GM23338 (cell line): ENCODE measurements around the gene PARP9. TPM values are rescaled to one million over a fixed set of nuclear protein-coding genes. Genes with fewer than 3 reads are reported as not detected.
A peak's percentile ranks its signal among the peaks of the same experiment; 100 is the strongest.

ENCODE experiments used
- ATAC-seq: fragments of 200-7000 bp; cut with Tn5 transposase; 3 replicates; pipeline ENCODE4 v1.9.1; 2020
- DNase-seq: peaks from one replicate; pipeline ENCODE4 v3.0.0-alpha.2; 2015; ENCODE audit warnings: low spot score
- H2AFZ ChIP-seq: fragments of 200-600 bp; sonication (generic); 2 replicates; pipeline ENCODE4 v1.8.0; 2016; ENCODE audit warnings: antibody characterized with exemption, mild to moderate bottlenecking, moderate library complexity
- H3F3A ChIP-seq: fragments of 200-600 bp; sonication (generic); replicated peaks from 2 replicates; pipeline ENCODE4 v1.8.0; 2017; ENCODE audit warnings: antibody characterized with exemption, mixed run types, low read depth
- H3K27ac ChIP-seq: fragments of 200-600 bp; sonication (generic); 2 replicates; pipeline ENCODE4 v1.6.1; 2016; ENCODE audit warnings: low read depth
- H3K27me3 ChIP-seq: fragments of 200-600 bp; sonication (generic); 2 replicates; pipeline ENCODE4 v1.8.0; 2016; ENCODE audit warnings: mild to moderate bottlenecking, mixed run types, moderate library complexity; ENCODE audit not compliant: insufficient read depth
- H3K36me3 ChIP-seq: fragments of 200-600 bp; sonication (generic); 2 replicates; pipeline ENCODE4 v1.8.0; 2016; ENCODE audit warnings: mild to moderate bottlenecking; ENCODE audit not compliant: insufficient read depth
- H3K4me1 ChIP-seq: fragments of 200-600 bp; sonication (generic); 2 replicates; pipeline ENCODE4 v1.8.0; 2016; ENCODE audit warnings: mild to moderate bottlenecking, moderate library complexity; ENCODE audit not compliant: insufficient read depth
- H3K4me2 ChIP-seq: fragments of 200-600 bp; sonication (generic); 2 replicates; pipeline ENCODE4 v1.7.1; 2017; ENCODE audit warnings: mixed run types
- H3K4me3 ChIP-seq: fragments of 200-600 bp; sonication (generic); 2 replicates; pipeline ENCODE4 v1.6.1; 2016; ENCODE audit warnings: mixed run types
- H3K79me2 ChIP-seq: fragments of 200-600 bp; sonication (generic); replicated peaks from 2 replicates; pipeline ENCODE4 v1.8.0; 2017; ENCODE audit warnings: mild to moderate bottlenecking; ENCODE audit not compliant: insufficient read depth
- H3K9me2 ChIP-seq: fragments of 200-600 bp; sonication (generic); 2 replicates; pipeline ENCODE4 v1.8.0; 2017; ENCODE audit not compliant: insufficient read depth
- H4K20me1 ChIP-seq: fragments of 200-600 bp; sonication (generic); replicated peaks from 2 replicates; pipeline ENCODE4 v1.8.0; 2017; ENCODE audit warnings: mild to moderate bottlenecking; ENCODE audit not compliant: insufficient read depth
- H3K27ac Mint-ChIP-seq: 2 replicates; pipeline ENCODE4 v1.8.0; 2020; ENCODE audit warnings: inconsistent platforms, mild to moderate bottlenecking, moderate library complexity, mixed read lengths
- H3K27me3 Mint-ChIP-seq: 3 replicates; pipeline ENCODE4 v1.8.0; 2022; ENCODE audit warnings: low read depth, mild to moderate bottlenecking, moderate library complexity, mixed read lengths, inconsistent platforms; ENCODE audit not compliant: insufficient read depth, poor library complexity
- H3K36me3 Mint-ChIP-seq: 3 replicates; pipeline ENCODE4 v1.8.0; 2021; ENCODE audit warnings: low read depth, mild to moderate bottlenecking, inconsistent platforms, moderate library complexity, mixed read lengths
- H3K4me1 Mint-ChIP-seq: 3 replicates; pipeline ENCODE4 v1.8.0; 2020; ENCODE audit warnings: mild to moderate bottlenecking, inconsistent platforms, mixed read lengths
- H3K4me3 Mint-ChIP-seq: 3 replicates; pipeline ENCODE4 v1.8.0; 2021; ENCODE audit warnings: moderate library complexity, mild to moderate bottlenecking, inconsistent platforms, mixed read lengths
- H3K9me3 Mint-ChIP-seq: 3 replicates; pipeline ENCODE4 v1.8.0; 2020; ENCODE audit warnings: moderate library complexity, mild to moderate bottlenecking, inconsistent platforms, mixed read lengths
- CREB1 ChIP-seq: fragments of 250-450 bp; sonication (Bioruptor Pico); IDR thresholded peaks from 2 replicates; pipeline ENCODE4 v1.5.0; 2020; ENCODE audit warnings: low read depth, mild to moderate bottlenecking, moderate library complexity
- EZH2 ChIP-seq: fragments of 200-600 bp; sonication (generic); IDR thresholded peaks from one replicate; pipeline ENCODE4 v1.8.0; 2017; ENCODE audit warnings: antibody characterized with exemption, mild to moderate bottlenecking, low read depth; ENCODE audit not compliant: unreplicated experiment
- JUNB ChIP-seq: IDR thresholded peaks from one replicate; pipeline ENCODE4 v1.6.1; 2016; ENCODE audit warnings: antibody characterized with exemption; ENCODE audit not compliant: unreplicated experiment
- NANOG ChIP-seq: IDR thresholded peaks from 2 replicates; pipeline ENCODE4 v1.6.1; 2016; ENCODE audit warnings: antibody characterized with exemption, borderline replicate concordance
- STAT1 ChIP-seq: IDR thresholded peaks from one replicate; pipeline ENCODE4 v1.6.1; 2016; ENCODE audit warnings: antibody characterized with exemption; ENCODE audit not compliant: unreplicated experiment
- ZNF114 ChIP-seq: fragments of 250-450 bp; sonication (Bioruptor Pico); IDR thresholded peaks from 2 replicates; pipeline ENCODE4 v1.5.0; 2020; ENCODE audit warnings: mild to moderate bottlenecking, moderate library complexity
- polyA plus RNA-seq: library from polyadenylated mRNA; unstranded; fragments of >200 nt; fragmentation: Nextera tagmentation; extraction: Ambion mirVana; gene quantifications from 2 replicates; pipeline ENCODE4 v1.2.1, GENCODE V29; 2016
- total RNA-seq: library from RNA; depleted of rRNA; stranded (reverse); fragments of >200 nt; shearing (Covaris generic); gene quantifications from 2 replicates; pipeline ENCODE4 v1.2.3, GENCODE V29; 2014
- TF ChIP-seq, protein P1 (sequence below): fragments of 250-450 bp; sonication (Bioruptor Pico); IDR thresholded peaks from 2 replicates; pipeline ENCODE4 v1.5.0; 2020; ENCODE audit warnings: mild to moderate bottlenecking, moderate library complexity
- TF ChIP-seq, protein P2 (sequence below), 2 experiments: fragments of 200-600 bp in 1 of 2; sonication (generic) in 1 of 2; conservative IDR thresholded peaks; 2 replicates each; pipeline versions ENCODE4 v1.5.1 to v1.6.1; 2016 to 2017; ENCODE audit warnings: antibody characterized with exemption in 2 of 2, low read depth in 2 of 2, mild to moderate bottlenecking in 2 of 2, moderate library complexity in 1 of 2
- TF ChIP-seq, protein P3 (sequence below): IDR thresholded peaks from 2 replicates; pipeline ENCODE4 v1.6.1; 2016; ENCODE audit warnings: antibody characterized with exemption

The PARP9 gene
- total and polyA plus RNA-seq, 2 experiments from 2014 or later = 1.8 to 2.2 TPM

DNA sequence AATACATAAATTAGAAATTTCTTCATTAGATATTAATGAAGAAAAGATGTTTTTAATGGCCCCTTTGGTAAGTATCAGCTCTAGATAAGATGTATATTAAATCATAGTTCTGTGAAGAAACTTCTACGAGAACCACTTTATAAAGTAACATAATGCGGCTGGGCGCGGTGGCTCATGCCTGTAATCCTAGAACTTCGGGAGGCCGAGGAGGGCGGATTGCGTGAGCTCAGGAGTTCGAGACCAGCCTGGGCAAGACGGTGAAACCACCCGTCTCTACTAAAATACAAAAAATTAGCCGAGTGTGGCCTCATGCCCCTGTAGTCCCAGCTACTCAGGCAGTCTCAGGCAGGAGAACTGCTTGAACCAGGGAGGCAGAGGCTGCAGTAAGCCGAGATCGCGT, 51.8 kb downstream of the PARP9 start (continued):
- TF ChIP-seq, protein P1, sequence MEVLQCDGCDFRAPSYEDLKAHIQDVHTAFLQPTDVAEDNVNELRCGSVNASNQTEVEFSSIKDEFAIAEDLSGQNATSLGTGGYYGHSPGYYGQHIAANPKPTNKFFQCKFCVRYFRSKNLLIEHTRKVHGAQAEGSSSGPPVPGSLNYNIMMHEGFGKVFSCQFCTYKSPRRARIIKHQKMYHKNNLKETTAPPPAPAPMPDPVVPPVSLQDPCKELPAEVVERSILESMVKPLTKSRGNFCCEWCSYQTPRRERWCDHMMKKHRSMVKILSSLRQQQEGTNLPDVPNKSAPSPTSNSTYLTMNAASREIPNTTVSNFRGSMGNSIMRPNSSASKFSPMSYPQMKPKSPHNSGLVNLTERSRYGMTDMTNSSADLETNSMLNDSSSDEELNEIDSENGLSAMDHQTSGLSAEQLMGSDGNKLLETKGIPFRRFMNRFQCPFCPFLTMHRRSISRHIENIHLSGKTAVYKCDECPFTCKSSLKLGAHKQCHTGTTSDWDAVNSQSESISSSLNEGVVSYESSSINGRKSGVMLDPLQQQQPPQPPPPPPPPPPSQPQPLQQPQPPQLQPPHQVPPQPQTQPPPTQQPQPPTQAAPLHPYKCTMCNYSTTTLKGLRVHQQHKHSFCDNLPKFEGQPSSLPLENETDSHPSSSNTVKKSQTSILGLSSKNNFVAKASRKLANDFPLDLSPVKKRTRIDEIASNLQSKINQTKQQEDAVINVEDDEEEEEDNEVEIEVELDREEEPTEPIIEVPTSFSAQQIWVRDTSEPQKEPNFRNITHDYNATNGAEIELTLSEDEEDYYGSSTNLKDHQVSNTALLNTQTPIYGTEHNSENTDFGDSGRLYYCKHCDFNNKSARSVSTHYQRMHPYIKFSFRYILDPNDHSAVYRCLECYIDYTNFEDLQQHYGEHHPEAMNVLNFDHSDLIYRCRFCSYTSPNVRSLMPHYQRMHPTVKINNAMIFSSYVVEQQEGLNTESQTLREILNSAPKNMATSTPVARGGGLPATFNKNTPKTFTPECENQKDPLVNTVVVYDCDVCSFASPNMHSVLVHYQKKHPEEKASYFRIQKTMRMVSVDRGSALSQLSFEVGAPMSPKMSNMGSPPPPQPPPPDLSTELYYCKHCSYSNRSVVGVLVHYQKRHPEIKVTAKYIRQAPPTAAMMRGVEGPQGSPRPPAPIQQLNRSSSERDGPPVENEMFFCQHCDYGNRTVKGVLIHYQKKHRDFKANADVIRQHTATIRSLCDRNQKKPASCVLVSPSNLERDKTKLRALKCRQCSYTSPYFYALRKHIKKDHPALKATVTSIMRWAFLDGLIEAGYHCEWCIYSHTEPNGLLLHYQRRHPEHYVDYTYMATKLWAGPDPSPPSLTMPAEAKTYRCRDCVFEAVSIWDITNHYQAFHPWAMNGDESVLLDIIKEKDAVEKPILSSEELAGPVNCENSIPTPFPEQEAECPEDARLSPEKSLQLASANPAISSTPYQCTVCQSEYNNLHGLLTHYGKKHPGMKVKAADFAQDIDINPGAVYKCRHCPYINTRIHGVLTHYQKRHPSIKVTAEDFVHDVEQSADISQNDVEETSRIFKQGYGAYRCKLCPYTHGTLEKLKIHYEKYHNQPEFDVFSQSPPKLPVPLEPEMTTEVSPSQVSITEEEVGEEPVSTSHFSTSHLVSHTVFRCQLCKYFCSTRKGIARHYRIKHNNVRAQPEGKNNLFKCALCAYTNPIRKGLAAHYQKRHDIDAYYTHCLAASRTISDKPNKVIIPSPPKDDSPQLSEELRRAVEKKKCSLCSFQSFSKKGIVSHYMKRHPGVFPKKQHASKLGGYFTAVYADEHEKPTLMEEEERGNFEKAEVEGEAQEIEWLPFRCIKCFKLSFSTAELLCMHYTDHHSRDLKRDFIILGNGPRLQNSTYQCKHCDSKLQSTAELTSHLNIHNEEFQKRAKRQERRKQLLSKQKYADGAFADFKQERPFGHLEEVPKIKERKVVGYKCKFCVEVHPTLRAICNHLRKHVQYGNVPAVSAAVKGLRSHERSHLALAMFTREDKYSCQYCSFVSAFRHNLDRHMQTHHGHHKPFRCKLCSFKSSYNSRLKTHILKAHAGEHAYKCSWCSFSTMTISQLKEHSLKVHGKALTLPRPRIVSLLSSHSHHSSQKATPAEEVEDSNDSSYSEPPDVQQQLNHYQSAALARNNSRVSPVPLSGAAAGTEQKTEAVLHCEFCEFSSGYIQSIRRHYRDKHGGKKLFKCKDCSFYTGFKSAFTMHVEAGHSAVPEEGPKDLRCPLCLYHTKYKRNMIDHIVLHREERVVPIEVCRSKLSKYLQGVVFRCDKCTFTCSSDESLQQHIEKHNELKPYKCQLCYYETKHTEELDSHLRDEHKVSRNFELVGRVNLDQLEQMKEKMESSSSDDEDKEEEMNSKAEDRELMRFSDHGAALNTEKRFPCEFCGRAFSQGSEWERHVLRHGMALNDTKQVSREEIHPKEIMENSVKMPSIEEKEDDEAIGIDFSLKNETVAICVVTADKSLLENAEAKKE (CRISPR knock-in tag) = no peak
- TF ChIP-seq STAT1 = no peak
- no peak for TF ChIP-seq CREB1

- Mint-ChIP-seq H3K4me1 (peaks cover 55% of the 10 kb centered on the region), H3K27me3 (peaks cover 2% of the 10 kb centered on the region), H3K9me3 (no peaks in the 10 kb centered on the region), H3K36me3 (no peaks in the 10 kb centered on the region), H3K4me3 (no peak overlapping the region), H3K27ac (peak overlapping the region; percentile 74)
- Histone ChIP-seq H3K36me3 (no peaks in the 10 kb centered on the region), H4K20me1 (peaks cover 46% of the 10 kb centered on the region), H3K27me3 (no peaks in the 10 kb centered on the region), H3K4me3 (no peak overlapping the region), H3K79me2 (peaks cover 81% of the 10 kb centered on the region), H2AFZ (no peak overlapping the region), H3K27ac (no peak overlapping the region), H3F3A (no peaks in the 10 kb centered on the region; the same call in 1 of the 2 replicates), H3K9me2 (no peaks in the 10 kb centered on the region), H3K4me1 (peaks cover 54% of the 10 kb centered on the region), H3K4me2 (peak overlapping the region; percentile 65)
- no peak for ATAC-seq
- DNase-seq = peak; percentile 6
- no peak for TF ChIP-seq ZNF114
- TF ChIP-seq JUNB = no peak
- TF ChIP-seq, protein P2, sequence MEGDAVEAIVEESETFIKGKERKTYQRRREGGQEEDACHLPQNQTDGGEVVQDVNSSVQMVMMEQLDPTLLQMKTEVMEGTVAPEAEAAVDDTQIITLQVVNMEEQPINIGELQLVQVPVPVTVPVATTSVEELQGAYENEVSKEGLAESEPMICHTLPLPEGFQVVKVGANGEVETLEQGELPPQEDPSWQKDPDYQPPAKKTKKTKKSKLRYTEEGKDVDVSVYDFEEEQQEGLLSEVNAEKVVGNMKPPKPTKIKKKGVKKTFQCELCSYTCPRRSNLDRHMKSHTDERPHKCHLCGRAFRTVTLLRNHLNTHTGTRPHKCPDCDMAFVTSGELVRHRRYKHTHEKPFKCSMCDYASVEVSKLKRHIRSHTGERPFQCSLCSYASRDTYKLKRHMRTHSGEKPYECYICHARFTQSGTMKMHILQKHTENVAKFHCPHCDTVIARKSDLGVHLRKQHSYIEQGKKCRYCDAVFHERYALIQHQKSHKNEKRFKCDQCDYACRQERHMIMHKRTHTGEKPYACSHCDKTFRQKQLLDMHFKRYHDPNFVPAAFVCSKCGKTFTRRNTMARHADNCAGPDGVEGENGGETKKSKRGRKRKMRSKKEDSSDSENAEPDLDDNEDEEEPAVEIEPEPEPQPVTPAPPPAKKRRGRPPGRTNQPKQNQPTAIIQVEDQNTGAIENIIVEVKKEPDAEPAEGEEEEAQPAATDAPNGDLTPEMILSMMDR (conservative IDR thresholded peaks at IDR 0.05; ENCODE audit: low read depth in 2 of 2) = no peak
- no peak for TF ChIP-seq NANOG
- TF ChIP-seq, protein P3, sequence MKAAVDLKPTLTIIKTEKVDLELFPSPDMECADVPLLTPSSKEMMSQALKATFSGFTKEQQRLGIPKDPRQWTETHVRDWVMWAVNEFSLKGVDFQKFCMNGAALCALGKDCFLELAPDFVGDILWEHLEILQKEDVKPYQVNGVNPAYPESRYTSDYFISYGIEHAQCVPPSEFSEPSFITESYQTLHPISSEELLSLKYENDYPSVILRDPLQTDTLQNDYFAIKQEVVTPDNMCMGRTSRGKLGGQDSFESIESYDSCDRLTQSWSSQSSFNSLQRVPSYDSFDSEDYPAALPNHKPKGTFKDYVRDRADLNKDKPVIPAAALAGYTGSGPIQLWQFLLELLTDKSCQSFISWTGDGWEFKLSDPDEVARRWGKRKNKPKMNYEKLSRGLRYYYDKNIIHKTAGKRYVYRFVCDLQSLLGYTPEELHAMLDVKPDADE = no peak
- TF ChIP-seq EZH2 = no peak
Measured at GRCh38 chr3:122510878-122511535, 53.1 kb downstream of the PARP9 start.
